Activated effector memory CD4-positive, alpha-beta T cell treated with Interleukin-2 at 50 U/mL for 16 hours (primary cell): ENCODE measurements around the gene AKAP12.
A peak's percentile ranks its signal among the peaks of the same experiment; 100 is the strongest.

Source experiments
- DNase-seq: peaks from one replicate; pipeline ENCODE4 v3.0.0-alpha.2; 2020

The AKAP12 gene

DNA sequence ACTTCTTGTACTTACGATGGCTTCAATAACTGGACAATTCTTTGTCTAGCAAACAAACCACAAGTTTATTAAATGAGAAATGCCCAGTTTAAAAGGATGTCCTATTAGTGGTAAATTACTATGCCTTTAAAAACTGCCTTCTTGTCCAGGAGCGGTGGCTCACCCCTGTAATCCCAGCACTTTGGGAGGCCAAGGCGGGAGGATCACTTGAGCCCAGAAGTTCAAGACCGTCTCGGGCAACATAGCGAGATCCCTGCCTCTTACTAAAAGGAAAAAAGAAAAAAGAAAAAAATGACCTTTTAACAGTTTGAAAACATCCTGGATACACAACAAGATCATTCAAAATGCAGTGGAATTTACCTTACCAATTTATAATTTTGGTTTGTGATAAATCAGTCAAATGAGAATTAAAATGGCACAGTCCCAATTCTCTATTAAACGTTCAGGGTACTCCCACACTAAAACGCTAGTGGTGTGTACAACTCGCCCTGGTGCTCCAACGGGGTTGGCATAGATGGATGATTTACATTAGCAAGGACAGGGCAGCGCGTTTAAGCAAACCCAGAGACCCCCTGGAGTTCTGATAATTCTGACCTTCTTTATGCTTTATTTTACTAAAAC, 149.3 kb downstream of the AKAP12 start:
- no peak for DNase-seq

DNA sequence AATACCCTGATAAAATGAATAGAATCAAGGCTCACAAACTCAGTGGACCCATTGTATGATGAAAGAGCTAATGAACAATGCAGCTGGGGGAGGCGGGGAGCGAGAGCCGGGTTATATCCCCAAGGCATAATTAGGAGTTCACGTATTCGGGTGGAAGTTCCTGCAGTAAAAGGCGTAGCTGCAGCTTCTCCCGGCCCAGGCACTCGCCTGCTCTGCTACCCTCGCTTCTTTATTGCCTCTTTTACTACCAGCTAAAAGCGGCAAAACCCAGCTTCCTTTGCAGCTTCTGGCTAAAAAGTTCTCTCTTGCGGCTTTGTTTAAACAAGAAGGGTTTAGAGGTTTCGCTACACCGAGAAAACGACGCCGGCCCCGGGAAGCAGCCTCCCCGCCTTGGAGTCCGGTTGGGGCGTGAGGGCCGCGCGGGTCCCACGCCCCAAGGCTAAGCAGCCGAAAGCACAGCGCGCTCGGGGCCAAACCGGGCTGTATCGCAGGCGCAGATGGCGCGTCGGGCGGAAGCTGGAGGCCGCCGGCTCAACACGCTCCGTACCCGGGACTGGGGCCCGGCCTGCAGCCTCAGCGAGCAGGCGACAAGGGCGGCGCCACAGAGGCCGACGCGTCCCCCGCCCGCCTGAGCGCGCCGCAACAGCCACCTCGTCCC, 150.0 kb downstream of the AKAP12 start:
- DNase-seq, result no peak

DNA sequence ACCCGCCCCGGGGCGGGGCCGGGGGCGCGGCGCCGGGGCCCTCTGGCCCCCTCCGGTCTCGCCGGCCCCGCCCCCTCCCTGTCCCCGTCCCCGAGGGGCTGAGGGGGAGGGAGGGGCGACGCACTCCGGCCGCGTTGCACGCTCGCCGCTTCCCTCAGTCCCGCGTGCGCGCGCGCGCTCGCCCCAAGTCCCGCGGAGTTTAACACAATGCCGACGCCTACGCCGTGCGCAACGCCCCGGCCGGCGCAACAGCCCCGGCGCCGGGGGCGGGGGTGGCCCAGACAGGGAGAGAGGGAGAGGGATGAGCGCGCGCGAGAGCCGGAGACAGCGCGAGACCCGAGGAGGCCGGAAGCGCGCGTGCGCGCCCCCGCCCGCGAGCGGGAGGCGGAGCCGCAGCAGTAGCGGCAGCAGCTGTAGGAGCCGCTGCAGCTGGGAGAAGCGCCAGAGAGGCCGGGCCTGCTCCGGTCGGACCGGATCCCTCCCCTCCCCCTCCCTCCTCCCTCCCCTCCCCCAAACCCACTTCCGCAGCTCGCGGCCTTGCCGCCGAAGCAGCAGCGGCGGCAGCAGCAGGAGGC, 150.6 kb downstream of the AKAP12 start:
- peak; percentile 98 for DNase-seq

DNA sequence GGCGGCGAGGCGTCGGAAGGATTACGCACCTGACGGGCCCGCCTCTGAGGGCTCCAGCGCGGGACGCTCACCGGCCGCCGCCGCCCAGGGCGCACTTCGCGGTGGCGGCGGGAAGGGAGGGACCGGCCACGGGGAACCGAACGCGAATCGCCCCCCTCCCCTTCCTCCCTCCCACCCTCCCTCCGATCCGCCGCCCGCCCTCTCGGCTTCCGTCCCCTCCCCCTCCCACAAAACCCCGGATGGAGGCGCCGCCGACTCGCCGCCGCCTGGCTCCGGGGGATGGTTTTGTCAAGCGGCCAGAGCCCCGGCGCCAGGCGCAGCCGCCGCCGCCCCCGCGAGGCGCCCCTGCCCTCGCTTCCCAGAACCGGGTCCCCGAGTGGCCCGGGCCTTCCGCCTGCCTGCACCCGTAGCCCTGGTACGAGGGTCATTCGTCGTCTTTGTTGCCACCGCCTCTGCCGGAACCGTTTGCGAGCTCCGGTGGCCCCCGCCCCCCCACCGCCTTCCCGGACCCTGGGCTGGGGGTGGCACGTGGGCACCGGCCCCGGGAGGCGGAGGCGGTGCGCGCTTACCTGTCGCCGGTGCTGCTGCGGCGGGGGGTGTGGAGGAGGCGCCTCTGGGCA, 151.2 kb downstream of the AKAP12 start:
- DNase-seq, result peak; percentile 78

DNA sequence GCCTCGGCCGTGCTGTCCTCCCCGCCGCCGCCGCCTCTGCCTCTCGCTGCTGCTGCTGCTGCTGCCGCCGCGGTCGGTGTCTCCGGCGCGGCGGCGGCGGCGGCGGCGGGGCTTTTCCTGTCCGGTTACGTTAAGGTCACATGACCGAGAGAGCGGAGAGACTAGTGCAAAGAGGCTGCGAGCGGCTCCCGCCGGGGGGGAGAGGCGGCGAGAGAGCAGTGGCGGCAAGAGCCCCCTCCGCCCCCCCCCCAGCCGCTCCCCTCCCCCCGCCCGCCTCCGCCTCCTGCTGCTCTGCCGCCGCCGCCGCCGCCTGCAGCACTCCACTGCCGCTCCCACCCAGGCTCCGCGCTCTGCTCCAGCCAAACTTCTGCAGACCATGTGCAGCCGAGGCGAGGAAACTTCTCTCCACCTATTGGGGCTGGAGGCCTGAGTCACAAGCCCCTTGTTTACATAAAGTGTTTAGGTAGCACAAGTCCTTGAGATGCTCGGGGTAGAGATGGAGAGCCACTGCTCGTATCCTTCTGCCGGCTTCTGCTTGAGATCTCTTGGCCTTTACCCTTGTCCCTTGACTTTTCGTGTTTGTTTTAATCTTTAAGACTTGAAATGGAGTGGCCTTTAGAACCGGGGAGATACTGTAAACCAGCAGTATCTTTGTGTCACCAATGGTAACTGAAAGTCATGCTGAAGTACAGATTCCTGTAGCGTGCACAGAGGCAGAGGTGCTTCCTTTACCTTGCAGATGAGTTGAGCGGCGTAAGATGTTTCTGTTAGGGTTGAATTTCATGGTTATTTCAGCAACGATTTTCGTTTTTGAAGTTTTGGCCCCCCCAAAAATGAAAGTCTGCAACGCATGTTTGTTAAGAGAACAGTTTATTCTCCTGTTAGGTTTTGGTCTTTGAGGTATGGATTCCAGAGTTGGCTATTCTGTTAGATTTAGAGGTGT, 152.0 kb downstream of the AKAP12 start, which contains the start of gene ZBTB2:
ZBTB2 (minus strand) TSS at position 89 of the 943 bp plus-strand sequence. CDS start 17,922 bp downstream, outside the sequence.
- peak; percentile 56 for DNase-seq

DNA sequence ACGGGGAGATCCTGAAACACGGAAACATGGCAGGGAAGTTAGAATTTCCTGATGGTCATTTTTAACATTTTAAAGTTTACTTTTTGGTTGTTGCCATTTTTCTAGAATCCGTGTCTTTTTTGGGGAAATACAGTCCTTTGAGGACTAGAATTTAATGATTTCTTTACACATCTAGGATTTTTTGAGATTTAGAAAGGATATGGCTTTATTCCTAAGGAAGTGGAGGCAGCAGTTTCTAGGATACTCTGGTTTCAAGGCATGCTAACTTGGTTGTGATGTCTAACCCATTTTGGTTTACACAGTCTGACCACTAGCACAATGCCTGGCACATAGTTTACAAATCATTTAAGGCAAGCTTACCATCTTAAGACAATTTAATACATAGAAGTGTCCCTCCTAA, 152.7 kb downstream of the AKAP12 start:
- DNase-seq, result no peak

DNA sequence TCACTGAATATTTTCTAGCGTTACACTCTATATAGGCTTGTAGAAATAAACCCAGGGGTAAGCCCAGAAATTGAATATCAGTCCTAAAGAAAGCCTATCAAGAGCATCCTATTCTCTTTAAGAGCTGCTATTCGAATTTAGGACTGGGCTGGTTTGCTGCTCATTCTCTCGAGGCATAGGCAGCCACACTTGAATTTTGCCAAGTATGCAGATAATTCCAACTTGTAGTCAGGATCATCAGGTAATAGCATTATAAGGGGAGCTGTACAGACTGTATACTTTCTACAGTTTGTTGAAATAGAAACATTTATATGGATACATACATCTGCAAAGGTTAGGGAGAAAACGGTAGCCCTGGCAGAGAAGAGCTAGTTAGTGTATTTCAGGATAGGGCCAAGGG, 153.6 kb downstream of the AKAP12 start:
- DNase-seq, result no peak

DNA sequence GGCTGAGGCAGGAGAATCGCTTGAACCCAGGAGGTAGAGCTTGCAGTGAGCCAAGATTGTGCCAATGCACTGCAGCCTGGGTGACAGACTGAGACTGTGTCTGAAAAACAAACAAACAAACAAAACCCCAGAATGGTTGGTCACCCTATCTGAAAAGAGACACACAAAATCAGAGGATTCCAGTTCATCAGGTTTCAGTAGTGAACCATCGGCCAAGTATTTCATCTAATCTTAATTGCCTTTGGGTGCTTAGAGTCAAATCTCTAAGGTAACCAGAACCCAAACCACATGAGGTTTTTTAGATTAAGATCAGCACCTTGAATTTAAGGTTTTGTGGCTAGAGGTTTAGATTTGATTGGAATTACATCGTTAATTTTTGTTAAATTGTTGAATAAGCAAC, 159.9 kb downstream of the AKAP12 start:
- DNase-seq, result no peak

DNA sequence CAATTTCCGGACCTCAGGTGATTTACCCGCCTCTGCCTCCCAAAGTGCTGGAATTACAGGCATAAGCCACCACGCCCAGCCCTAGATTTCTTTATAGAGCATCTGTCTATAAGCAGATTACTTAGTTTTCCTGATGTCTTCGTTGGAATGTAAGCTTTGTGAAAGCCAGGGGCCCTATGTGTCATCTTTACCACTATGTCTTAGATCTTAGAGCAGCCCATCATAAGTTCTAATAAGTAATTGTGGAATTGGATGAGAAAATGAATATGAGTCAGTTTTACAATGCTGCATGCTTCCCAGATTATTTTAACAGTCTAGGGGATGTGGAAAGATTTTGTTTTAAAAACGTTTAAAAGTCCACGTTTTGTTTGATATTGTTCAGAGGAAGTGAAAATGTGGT, 160.7 kb downstream of the AKAP12 start:
- no peak for DNase-seq

DNA sequence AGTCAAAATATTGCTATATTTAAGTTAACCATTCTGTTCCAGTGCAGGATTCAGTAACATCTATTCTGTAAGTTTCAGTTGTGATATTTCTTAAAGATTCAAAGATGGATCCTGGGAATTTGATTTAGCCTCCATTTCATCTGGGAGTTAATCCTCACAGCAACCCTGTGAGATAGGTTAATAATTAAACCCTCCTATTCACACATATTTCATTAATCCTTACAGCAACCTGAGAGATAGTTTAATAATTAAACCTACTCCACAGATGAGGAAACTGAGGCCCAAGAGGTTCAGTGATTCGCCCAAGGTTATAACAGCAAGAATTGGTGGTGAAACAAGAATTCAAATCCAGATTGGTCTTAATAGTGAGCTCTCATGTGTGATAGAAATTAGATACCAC, 162.5 kb downstream of the AKAP12 start:
- DNase-seq, result no peak

DNA sequence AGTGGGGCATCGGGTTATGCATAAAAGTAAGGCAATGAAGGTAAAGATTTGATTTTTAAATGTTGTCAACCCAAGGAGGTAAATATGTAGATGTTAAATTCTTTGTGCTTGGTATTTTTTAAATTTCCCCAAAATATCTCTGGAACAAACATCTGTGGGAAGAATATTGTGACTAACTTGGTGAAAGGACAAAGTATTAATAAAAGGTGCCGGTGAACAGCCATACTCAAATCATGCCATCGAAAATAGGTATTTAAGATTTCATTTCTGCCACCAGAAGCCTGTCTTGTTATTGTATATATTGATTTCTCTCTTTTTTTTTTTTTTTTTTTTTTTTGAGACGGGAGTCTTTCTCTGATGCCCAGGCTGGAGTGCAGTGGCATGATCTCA, 164.1 kb downstream of the AKAP12 start:
- DNase-seq, result no peak
